GM12892 (cell line): ENCODE data around the gene TCHH.

ENCODE experiments used
- POLR2A ChIP-seq: IDR thresholded peaks from 2 replicates; pipeline ENCODE4 v1.6.1; 2011; ENCODE audit warnings: low read depth, low read length, control low read depth
- POLR2AphosphoS5 ChIP-seq: IDR thresholded peaks from 2 replicates; pipeline ENCODE4 v1.6.1; 2011; ENCODE audit warnings: low read depth, low read length, control low read depth

- TF ChIP-seq POLR2AphosphoS5 (no peak), POLR2A (no peak)
Measured at GRCh38 chr1:152084853-152085252, 30.4 kb downstream of the TCHH start.
